OCI-LY7 (cell line): ENCODE measurements around the gene MAPK8IP2.

ENCODE experiments used
- EZH2phosphoT487 ChIP-seq: fragments of 200-600 bp; sonication (generic); IDR thresholded peaks from 2 replicates; pipeline ENCODE4 v1.6.1; 2018; ENCODE audit warnings: low read depth, borderline replicate concordance, mild to moderate bottlenecking, mixed run types, antibody characterized with exemption, low read length, moderate library complexity, mixed read lengths
- TF ChIP-seq, protein P1 (sequence below): fragments of 200-600 bp; sonication (generic); conservative IDR thresholded peaks from 2 replicates; pipeline ENCODE4 v1.5.1; 2014; ENCODE audit warnings: mild to moderate bottlenecking, antibody characterized with exemption, low read length, moderate library complexity, mixed read lengths

DNA sequence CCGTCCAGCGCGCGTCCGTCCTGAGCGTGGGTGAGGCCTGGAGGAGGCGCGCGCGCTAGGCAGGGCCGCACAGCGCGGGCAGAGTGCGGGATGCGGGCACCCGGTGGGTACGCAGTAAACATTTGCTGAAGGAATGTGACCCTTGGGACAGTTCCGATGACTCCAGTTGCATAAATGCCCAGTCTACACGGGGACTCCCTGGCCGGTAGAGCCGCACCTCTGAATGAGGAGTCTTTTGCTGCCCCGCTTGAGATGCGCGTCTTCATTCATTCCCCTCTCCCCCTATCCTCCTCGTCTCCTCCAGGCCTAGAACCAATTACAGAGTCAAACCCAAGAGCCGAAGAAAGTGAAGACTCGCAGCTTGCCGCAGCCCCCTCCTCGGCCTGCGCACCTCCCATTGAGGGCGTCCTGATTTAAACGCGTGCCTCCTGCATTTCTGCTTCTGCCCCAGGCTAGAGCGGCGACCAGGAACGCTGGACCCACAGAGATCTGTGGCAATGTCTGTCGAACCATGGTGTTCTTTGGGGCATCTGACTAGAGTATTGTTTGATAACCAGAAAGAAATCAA is 17.2 kb upstream of the MAPK8IP2 start:
- TF ChIP-seq, protein P1, sequence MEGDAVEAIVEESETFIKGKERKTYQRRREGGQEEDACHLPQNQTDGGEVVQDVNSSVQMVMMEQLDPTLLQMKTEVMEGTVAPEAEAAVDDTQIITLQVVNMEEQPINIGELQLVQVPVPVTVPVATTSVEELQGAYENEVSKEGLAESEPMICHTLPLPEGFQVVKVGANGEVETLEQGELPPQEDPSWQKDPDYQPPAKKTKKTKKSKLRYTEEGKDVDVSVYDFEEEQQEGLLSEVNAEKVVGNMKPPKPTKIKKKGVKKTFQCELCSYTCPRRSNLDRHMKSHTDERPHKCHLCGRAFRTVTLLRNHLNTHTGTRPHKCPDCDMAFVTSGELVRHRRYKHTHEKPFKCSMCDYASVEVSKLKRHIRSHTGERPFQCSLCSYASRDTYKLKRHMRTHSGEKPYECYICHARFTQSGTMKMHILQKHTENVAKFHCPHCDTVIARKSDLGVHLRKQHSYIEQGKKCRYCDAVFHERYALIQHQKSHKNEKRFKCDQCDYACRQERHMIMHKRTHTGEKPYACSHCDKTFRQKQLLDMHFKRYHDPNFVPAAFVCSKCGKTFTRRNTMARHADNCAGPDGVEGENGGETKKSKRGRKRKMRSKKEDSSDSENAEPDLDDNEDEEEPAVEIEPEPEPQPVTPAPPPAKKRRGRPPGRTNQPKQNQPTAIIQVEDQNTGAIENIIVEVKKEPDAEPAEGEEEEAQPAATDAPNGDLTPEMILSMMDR: no peak
- TF ChIP-seq EZH2phosphoT487: no peak
